Natural killer cell (primary cell): ENCODE results near the gene PAQR5. TPM values are rescaled to one million over a fixed set of nuclear protein-coding genes. Genes with fewer than 3 reads are reported as not detected.

Experiments
- ATAC-seq, 3 donors: fragments of 150-1000 bp in 2 of 3; fragments of 200-7000 bp in 1 of 3; cut with Tn5 transposase; 1 replicate in 1 of 3; 2 replicates in 2 of 3; pipeline ENCODE4 v1.10.0; 2021; ENCODE audit warnings: mild to moderate bottlenecking in 2 of 3, moderate library complexity in 2 of 3
- DNase-seq, 2 donors: peaks; one replicate each; pipeline versions ENCODE4 v3.0.0 to v3.0.0-alpha.2; 2013 to 2021; ENCODE audit warnings: mixed read lengths in 1 of 2
- H3K27ac ChIP-seq: one replicate; pipeline ENCODE4 v1.5.1; 2013; ENCODE audit warnings: mild to moderate bottlenecking, low read length
- H3K27me3 ChIP-seq: one replicate; pipeline ENCODE4 v1.6.1; 2013; ENCODE audit warnings: low read length; ENCODE audit not compliant: control insufficient read depth, insufficient read depth
- H3K36me3 ChIP-seq: one replicate; pipeline ENCODE4 v1.6.1; 2013; ENCODE audit warnings: low read length; ENCODE audit not compliant: control insufficient read depth, insufficient read depth
- H3K4me1 ChIP-seq: one replicate; pipeline ENCODE4 v1.6.1; 2013; ENCODE audit warnings: low read length; ENCODE audit not compliant: control insufficient read depth, insufficient read depth
- H3K4me3 ChIP-seq: one replicate; pipeline ENCODE4 v1.5.1; 2013; ENCODE audit warnings: low read length
- H3K9me3 ChIP-seq: one replicate; pipeline ENCODE4 v1.6.1; 2013; ENCODE audit warnings: low read length; ENCODE audit not compliant: control insufficient read depth, insufficient read depth
- H3K27ac Mint-ChIP-seq, 2 donors: one replicate each; pipeline ENCODE4 v1.8.0; 2022; ENCODE audit warnings: mild to moderate bottlenecking in 2 of 2, mixed read lengths in 2 of 2, moderate library complexity in 1 of 2
- H3K27me3 Mint-ChIP-seq, 2 donors: one replicate each; pipeline ENCODE4 v1.8.0; 2022; ENCODE audit warnings: low read depth in 2 of 2, mixed read lengths in 2 of 2
- H3K36me3 Mint-ChIP-seq: one replicate; pipeline ENCODE4 v1.8.0; 2022; ENCODE audit warnings: mixed read lengths
- H3K4me1 Mint-ChIP-seq, 2 donors: one replicate each; pipeline ENCODE4 v1.8.0; 2022; ENCODE audit warnings: mixed read lengths in 2 of 2
- H3K4me3 Mint-ChIP-seq: one replicate; pipeline ENCODE4 v1.8.0; 2022; ENCODE audit warnings: mild to moderate bottlenecking, moderate library complexity, mixed read lengths
- H3K9me3 Mint-ChIP-seq, 2 donors: one replicate each; pipeline ENCODE4 v1.8.0; 2022; ENCODE audit warnings: mixed read lengths in 2 of 2
- CTCF ChIP-seq: fragments of 200-600 bp; IDR thresholded peaks from one replicate; pipeline ENCODE4 v1.8.0; 2022; ENCODE audit warnings: antibody characterized with exemption
- WGBS: methylation state at CpG from one replicate; pipeline ENCODE4 v1.1.7; 2013; ENCODE audit warnings: missing lambda C conversion rate; ENCODE audit not compliant: insufficient coverage; 5-methylcytosine and 5-hydroxymethylcytosine counted together
- intact Hi-C: fragments of 100-400 bp; cut with micrococcal nuclease; formaldehyde crosslinking; loops from one replicate; pipeline ENCODE4 v1.14.2; 2022
- total RNA-seq, 4 donors: library from RNA; stranded (reverse); fragments of 120-200 nt in 1 of 4; gene quantifications; one replicate each; pipeline versions ENCODE4 v1.2.3 to v1.2.4, GENCODE V29; 2013 to 2022

PAQR5 gene
- total RNA-seq, 3 donors from 2014 or later (not counting 1 experiment from before 2014, with no cell fraction given), result 0.40 to 1.1 (median 0.59) TPM

GRCh38 chr15:69375151-69375790, 76.6 kb downstream of the PAQR5 start:
- Mint-ChIP-seq H3K27me3 (peaks cover 6 to 39% of the 10 kb centered on the region in 2 donors), H3K9me3 (no peaks in the 10 kb centered on the region), H3K36me3 (no peaks in the 10 kb centered on the region), H3K4me3 (no peak overlapping the region), H3K4me1 (no peaks in the 10 kb centered on the region), H3K27ac (no peak overlapping the region)
- no peak overlapping the region for H3K27ac ChIP-seq
- TF ChIP-seq CTCF, result no peak
- H3K36me3 ChIP-seq, result no peaks in the 10 kb centered on the region
- H3K4me3 ChIP-seq, result no peak overlapping the region
- H3K27me3 ChIP-seq, result no peaks in the 10 kb centered on the region
- no peaks in the 10 kb centered on the region for H3K4me1 ChIP-seq
- no peaks in the 10 kb centered on the region for H3K9me3 ChIP-seq
- DNase-seq (no peak), ATAC-seq (no peak)
- intact Hi-C loops, result no loop called here
- WGBS, result 80% methylated on average over 8 of the region's 8 CpGs

GRCh38 chr15:69377216-69377970, 78.7 kb downstream of the PAQR5 start:
- Mint-ChIP-seq H3K4me3 (no peak overlapping the region), H3K4me1 (no peaks in the 10 kb centered on the region), H3K9me3 (no peaks in the 10 kb centered on the region), H3K36me3 (no peaks in the 10 kb centered on the region), H3K27me3 (peaks cover 10 to 39% of the 10 kb centered on the region in 2 donors), H3K27ac (no peak overlapping the region)
- 91% methylated on average over 8 of the region's 8 CpGs for WGBS
- no peaks in the 10 kb centered on the region for H3K9me3 ChIP-seq
- H3K4me3 ChIP-seq, result no peak overlapping the region
- no peaks in the 10 kb centered on the region for H3K36me3 ChIP-seq
- H3K27ac ChIP-seq, result no peak overlapping the region
- no peak for DNase-seq
- H3K4me1 ChIP-seq, result no peaks in the 10 kb centered on the region
- no peaks in the 10 kb centered on the region for H3K27me3 ChIP-seq
- no peak for ATAC-seq
- intact Hi-C loops, result no loop called here
- TF ChIP-seq CTCF, result no peak

GRCh38 chr15:69380100-69380725, 81.5 kb downstream of the PAQR5 start:
- 81% methylated on average over 9 of the region's 9 CpGs for WGBS

More at GRCh38 chr15:69380100-69380725, 81.5 kb downstream of the PAQR5 start:
- H3K9me3 Mint-ChIP-seq, result no peaks in the 10 kb centered on the region
- Histone ChIP-seq H3K9me3 (no peaks in the 10 kb centered on the region), H3K4me1 (no peaks in the 10 kb centered on the region), H3K4me3 (no peak overlapping the region), H3K27me3 (no peaks in the 10 kb centered on the region), H3K27ac (no peak overlapping the region), H3K36me3 (no peaks in the 10 kb centered on the region)
- no peaks in the 10 kb centered on the region for H3K4me1 Mint-ChIP-seq
- no peaks in the 10 kb centered on the region for H3K36me3 Mint-ChIP-seq
- no peak for TF ChIP-seq CTCF
- no peak for ATAC-seq
- intact Hi-C loops, result no loop called here
- DNase-seq, result no peak
- no peak overlapping the region for H3K27ac Mint-ChIP-seq
- no peak overlapping the region for H3K4me3 Mint-ChIP-seq
- peaks cover 7 to 17% of the 10 kb centered on the region in 2 donors for H3K27me3 Mint-ChIP-seq
